MM.1S (cell line): ENCODE data around the gene CBX7.

Experiments used
- CTCF ChIP-seq: fragments of 300-600 bp; sonication (generic); IDR thresholded peaks from 2 replicates; pipeline ENCODE4 v1.5.1; 2016; ENCODE audit warnings: antibody characterized with exemption, low read length, mixed read lengths
- EZH2 ChIP-seq: fragments of 300-600 bp; sonication (generic); optimal IDR thresholded peaks from 2 replicates; pipeline ENCODE3; 2017; ENCODE audit warnings: low read depth, mild to moderate bottlenecking, antibody characterized with exemption, low read length, mixed read lengths

GRCh38 chr22:39169797-39170466, 17.5 kb upstream of the CBX7 start:
- no peak for TF ChIP-seq EZH2
- TF ChIP-seq CTCF = no peak
